ENCODE measurements around the gene FNTB. TPM values are rescaled to one million over a fixed set of nuclear protein-coding genes. Genes with fewer than 3 reads are reported as not detected.
"Not testable (repeated sequence)": the region's sequence is repeated elsewhere in the genome, so short reads cannot be mapped to it uniquely, and the experiment has no call there.

Gene FNTB
- polyA plus RNA-seq, 1 experiment, result 17.3 TPM

DNA sequence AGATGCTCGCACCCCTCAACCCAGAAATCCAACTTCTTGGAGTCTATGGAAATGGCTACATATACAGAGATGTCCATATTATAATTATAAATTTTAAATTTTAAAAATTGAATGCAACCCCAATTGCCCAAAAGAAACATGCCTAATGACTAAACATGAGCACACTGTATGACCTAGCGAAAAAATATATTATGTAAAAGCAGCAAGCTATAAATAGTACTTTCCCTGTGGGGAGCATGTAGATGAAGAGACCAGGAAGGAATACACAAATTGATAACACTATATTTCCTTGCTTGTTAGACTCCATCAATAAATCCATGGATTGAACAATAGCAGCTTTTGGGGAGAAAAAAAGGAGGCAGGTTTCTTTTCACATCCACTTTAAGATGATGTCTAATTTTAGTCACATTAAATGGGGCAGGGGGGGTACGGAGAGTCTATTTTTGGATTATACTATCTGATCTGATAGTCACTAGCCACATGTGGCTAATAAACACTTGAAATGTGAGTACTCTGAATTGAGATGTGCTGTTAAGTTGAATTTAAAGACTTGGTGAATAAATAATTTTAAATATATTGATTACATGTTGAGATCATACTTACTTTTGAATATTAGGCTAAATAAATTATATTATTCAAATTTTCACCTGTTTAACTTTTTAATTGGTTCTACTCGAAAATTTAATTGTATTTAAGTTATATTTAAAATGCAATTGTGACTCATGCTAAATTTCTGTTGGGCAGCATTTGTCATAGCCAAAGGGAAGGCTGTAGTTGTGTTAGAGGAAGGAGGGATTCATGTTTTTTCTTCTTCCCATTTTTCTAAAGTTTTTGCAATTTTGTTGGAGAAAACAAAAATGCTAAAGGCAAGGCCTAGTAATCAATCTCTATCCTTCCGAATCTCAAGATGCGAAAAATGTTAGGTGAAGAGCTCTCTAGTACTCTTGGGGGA, 98.1 kb downstream of the FNTB start:
- TF ChIP-seq CTCF (IDR thresholded peaks at IDR 0.05; ENCODE audit: low read depth, low read length), result no peak
- ChIA-PET CTCF (interaction anchor here (1.6 kb wide), 1 partner anchor 65 kb away, joined by 4 read pairs; no protein-coding TSS in a partner anchor), POLR2A (interaction anchor here (0.6 kb wide), 1 partner anchor 1287 kb away, joined by 4 read pairs; no protein-coding TSS in a partner anchor)
- peaks cover 7% of the 10 kb centered on the region for H3K9me3 ChIP-seq (ENCODE audit: control insufficient read depth, insufficient read depth, low read length)
- H3K27ac ChIP-seq (ENCODE audit: low read depth, low read length), result no peak overlapping the region
- H3K4me3 ChIP-seq (ENCODE audit: low read depth, low read length), result no peak overlapping the region
- no peaks in the 10 kb centered on the region for H3K27me3 ChIP-seq (ENCODE audit: control insufficient read depth, insufficient read depth, low read length)
- no peak for DNase-seq (ENCODE audit: low read depth, low spot score)

GRCh38 chr14:65086686-65087085, 100.0 kb downstream of the FNTB start:
- CTCF ChIA-PET; H3K27ac ChIP-seq (ENCODE audit: low read depth, low read length); H3K27me3 ChIP-seq (ENCODE audit: control insufficient read depth, insufficient read depth, low read length); DNase-seq (ENCODE audit: low read depth, low spot score); POLR2A ChIA-PET; H3K4me3 ChIP-seq (ENCODE audit: low read depth, low read length); H3K9me3 ChIP-seq (ENCODE audit: control insufficient read depth, insufficient read depth, low read length): not testable (repeated sequence)

- CTCF ChIA-PET, result interaction anchor here (1.0 to 1.1 kb wide), 2 partner anchors 11 to 737 kb away, joined by 3 read pairs; no protein-coding TSS in a partner anchor
- H3K27me3 ChIP-seq (ENCODE audit: control insufficient read depth, insufficient read depth, low read length), result not testable (repeated sequence)
Observed at GRCh38 chr14:65087835-65088234, 101.1 kb downstream of the FNTB start.

DNA sequence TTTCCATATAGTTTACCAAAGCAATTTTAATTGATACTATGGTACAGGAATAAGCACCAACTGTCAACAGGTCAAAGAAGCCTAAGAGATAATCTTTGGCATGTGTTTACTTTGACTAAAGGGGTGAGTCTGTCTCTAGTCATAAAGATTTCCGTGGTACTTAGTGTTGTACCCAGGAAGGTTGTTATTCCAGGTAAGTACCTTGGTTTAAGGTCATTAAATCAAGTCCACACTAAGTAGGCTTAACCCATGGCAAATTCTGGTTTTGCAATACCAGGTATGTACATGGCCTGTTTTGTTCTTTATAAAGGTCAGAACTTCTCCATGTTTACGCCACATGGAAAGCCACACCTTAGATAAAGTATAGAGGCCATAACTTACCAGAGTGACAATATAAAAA, 105.7 kb downstream of the FNTB start:
- no peak for TF ChIP-seq CTCF (IDR thresholded peaks at IDR 0.05; ENCODE audit: low read depth, low read length)
- DNase-seq (ENCODE audit: low read depth, low spot score), result no peak
- Histone ChIP-seq H3K4me3 (ENCODE audit: low read depth, low read length) (no peak overlapping the region), H3K27me3 (ENCODE audit: control insufficient read depth, insufficient read depth, low read length) (no peaks in the 10 kb centered on the region), H3K9me3 (ENCODE audit: control insufficient read depth, insufficient read depth, low read length) (no peaks in the 10 kb centered on the region), H3K27ac (ENCODE audit: low read depth, low read length) (no peak overlapping the region)
- ChIA-PET CTCF (no interaction called here), POLR2A (no interaction called here)

More at GRCh38 chr14:65087835-65088234, 101.1 kb downstream of the FNTB start:
- H3K9me3 ChIP-seq (ENCODE audit: control insufficient read depth, insufficient read depth, low read length); DNase-seq (ENCODE audit: low read depth, low spot score); H3K27ac ChIP-seq (ENCODE audit: low read depth, low read length); H3K4me3 ChIP-seq (ENCODE audit: low read depth, low read length); POLR2A ChIA-PET: not testable (repeated sequence)

GRCh38 chr14:65095633-65096205, 109.0 kb downstream of the FNTB start:
- Histone ChIP-seq H3K9me3 (ENCODE audit: control insufficient read depth, insufficient read depth, low read length) (no peaks in the 10 kb centered on the region), H3K27ac (ENCODE audit: low read depth, low read length) (peak overlapping the region; percentile 3), H3K27me3 (ENCODE audit: control insufficient read depth, insufficient read depth, low read length) (no peaks in the 10 kb centered on the region), H3K4me3 (ENCODE audit: low read depth, low read length) (no peak overlapping the region)
- DNase-seq (ENCODE audit: low read depth, low spot score), result peak; percentile 32
- ChIA-PET POLR2A (no interaction called here), CTCF (no interaction called here)
- no peak for TF ChIP-seq CTCF (IDR thresholded peaks at IDR 0.05; ENCODE audit: low read depth, low read length)
